ENCODE data around the gene DNAJC18. TPM values are rescaled to one million over a fixed set of nuclear protein-coding genes. Genes with fewer than 3 reads are reported as not detected.

DNAJC18 gene
- total RNA-seq, 1 experiment from 2014 or later, result 6.7 TPM

DNA sequence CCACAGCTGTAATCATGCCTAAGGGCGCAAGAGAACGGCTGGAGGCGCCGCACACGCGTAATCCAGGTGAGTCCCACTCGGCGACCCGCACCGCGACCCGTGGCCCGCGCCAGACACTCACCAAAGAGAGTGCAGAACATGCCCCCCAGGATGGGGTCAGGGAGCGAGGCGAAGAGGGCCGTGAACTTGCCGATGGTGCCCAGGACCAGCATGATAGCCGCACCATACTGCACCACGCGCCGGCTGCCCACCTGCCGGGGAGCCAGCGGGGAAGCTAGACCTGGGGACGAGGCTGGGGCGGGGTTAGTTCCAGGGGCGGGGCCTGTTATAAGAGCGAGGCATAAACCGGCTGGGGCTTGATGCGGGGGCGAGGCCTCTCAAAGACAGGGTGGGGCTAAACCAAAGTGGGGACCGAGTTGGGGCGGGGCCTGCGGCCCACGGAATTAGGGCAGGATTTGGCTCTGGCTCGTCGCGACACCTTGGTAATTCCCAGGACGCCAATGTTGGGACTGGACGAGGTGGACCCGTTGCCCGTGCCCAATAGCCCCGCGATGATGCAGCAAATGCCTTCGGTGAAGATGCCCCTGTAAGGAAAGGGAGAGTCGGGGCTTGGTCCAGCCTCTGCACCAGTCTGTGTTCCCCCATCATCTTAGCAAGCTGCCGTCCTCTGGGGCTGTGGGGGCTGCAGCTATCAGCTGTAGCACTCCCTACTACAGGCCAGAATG lies 61.1 kb downstream of the DNAJC18 start:
- CTCF ChIA-PET, result interaction anchor here (0.6 kb wide), 1 partner anchor 58 kb away, joined by 3 read pairs; no protein-coding TSS in a partner anchor
- Mint-ChIP-seq H3K36me3 (ENCODE audit: insufficient read depth, unreplicated experiment) (peaks cover 7% of the 10 kb centered on the region), H3K4me3 (ENCODE audit: low read depth, unreplicated experiment) (no peak overlapping the region), H3K27ac (ENCODE audit: unreplicated experiment) (no peak overlapping the region), H3K4me1 (ENCODE audit: low read depth, unreplicated experiment) (peaks cover 14% of the 10 kb centered on the region), H3K9me3 (ENCODE audit: low read depth, unreplicated experiment) (no peaks in the 10 kb centered on the region), H3K27me3 (ENCODE audit: unreplicated experiment) (no peaks in the 10 kb centered on the region)
- no TSS peak for BruUV-seq (replicated peaks)
- intact Hi-C loops (cut with micrococcal nuclease; ENCODE audit: unreplicated experiment), result no loop called here
- TF ChIP-seq, protein P1, sequence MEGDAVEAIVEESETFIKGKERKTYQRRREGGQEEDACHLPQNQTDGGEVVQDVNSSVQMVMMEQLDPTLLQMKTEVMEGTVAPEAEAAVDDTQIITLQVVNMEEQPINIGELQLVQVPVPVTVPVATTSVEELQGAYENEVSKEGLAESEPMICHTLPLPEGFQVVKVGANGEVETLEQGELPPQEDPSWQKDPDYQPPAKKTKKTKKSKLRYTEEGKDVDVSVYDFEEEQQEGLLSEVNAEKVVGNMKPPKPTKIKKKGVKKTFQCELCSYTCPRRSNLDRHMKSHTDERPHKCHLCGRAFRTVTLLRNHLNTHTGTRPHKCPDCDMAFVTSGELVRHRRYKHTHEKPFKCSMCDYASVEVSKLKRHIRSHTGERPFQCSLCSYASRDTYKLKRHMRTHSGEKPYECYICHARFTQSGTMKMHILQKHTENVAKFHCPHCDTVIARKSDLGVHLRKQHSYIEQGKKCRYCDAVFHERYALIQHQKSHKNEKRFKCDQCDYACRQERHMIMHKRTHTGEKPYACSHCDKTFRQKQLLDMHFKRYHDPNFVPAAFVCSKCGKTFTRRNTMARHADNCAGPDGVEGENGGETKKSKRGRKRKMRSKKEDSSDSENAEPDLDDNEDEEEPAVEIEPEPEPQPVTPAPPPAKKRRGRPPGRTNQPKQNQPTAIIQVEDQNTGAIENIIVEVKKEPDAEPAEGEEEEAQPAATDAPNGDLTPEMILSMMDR (IDR thresholded peaks at IDR 0.05; ENCODE audit: unreplicated experiment), result no peak
- no peak for DNase-seq

DNA sequence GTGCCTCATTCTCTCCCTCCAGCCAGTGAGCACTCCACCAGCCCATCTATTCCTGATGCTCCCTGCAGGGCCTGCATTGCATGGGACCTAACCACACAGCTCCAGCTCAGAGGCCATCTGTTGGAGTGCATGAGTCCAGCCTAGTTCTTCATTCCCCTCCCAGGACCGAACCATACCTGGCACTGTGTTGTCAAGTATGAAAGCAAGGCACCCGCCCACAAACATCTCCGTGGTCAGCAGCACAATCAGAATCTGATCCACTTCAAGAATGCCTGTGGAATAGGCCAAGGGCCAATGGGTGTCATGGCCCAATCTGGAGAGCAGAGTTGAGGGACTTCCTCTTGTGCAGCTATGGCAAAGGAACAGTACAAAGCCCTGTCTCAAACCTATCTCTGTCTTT lies 62.1 kb downstream of the DNAJC18 start:
- Mint-ChIP-seq H3K36me3 (ENCODE audit: insufficient read depth, unreplicated experiment) (peaks cover 12% of the 10 kb centered on the region), H3K4me1 (ENCODE audit: low read depth, unreplicated experiment) (peaks cover 13% of the 10 kb centered on the region), H3K27ac (ENCODE audit: unreplicated experiment) (no peak overlapping the region), H3K9me3 (ENCODE audit: low read depth, unreplicated experiment) (no peaks in the 10 kb centered on the region), H3K4me3 (ENCODE audit: low read depth, unreplicated experiment) (no peak overlapping the region), H3K27me3 (ENCODE audit: unreplicated experiment) (no peaks in the 10 kb centered on the region)
- BruUV-seq (replicated peaks), result no TSS peak
- CTCF ChIA-PET, result interaction anchor here (0.6 kb wide), 1 partner anchor 804 kb away, joined by 3 read pairs; no protein-coding TSS in a partner anchor
- TF ChIP-seq, protein P1 (IDR thresholded peaks at IDR 0.05; ENCODE audit: unreplicated experiment), result no peak
- DNase-seq, result no peak
- intact Hi-C loops (cut with micrococcal nuclease; ENCODE audit: unreplicated experiment), result no loop called here

DNA sequence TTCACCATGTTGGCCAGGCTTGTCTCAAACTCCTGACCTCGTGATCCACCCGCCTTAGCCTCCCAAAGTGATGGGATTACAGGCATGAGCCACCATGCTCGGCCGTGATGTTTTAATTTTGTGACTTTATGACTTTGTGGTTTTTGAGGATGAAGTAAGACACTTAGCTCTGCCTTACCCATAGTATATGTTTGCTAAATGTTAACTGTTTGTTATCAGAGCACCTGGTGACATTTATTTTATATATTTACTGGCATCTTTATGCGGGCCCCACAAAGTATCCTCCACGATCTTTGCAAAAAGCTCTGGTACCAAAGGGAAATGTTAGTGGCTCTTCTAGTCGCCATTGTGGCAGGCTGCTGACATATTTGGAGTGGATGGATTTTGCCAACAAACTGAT lies 63.0 kb downstream of the DNAJC18 start:
- no peaks in the 10 kb centered on the region for H3K27me3 Mint-ChIP-seq (ENCODE audit: unreplicated experiment)
- H3K36me3 Mint-ChIP-seq (ENCODE audit: insufficient read depth, unreplicated experiment), result peaks cover 20% of the 10 kb centered on the region

DNA sequence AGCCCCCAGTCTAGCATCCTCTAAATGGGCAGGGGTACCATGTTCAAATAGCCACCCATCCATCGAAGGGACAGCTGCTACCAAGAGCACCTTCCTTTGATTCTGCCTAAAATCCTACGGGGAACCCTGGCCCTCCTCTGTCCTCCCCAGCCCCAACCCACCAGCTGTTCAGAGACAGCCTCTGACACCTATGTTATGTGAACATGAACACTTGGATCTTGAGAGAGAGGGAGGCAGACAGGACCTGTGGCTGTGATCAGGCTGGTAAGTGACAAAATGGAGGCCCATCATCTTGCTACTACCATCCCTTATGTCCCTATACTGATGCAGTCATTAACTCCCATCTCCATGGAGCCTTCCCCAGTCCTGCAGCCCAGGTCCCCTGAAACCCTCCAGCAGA lies 64.4 kb downstream of the DNAJC18 start:
- TF ChIP-seq, protein P1 (IDR thresholded peaks at IDR 0.05; ENCODE audit: unreplicated experiment), result no peak
- H3K4me1 Mint-ChIP-seq (ENCODE audit: low read depth, unreplicated experiment), result peaks cover 13% of the 10 kb centered on the region
- intact Hi-C loops (cut with micrococcal nuclease; ENCODE audit: unreplicated experiment), result no loop called here
- H3K9me3 Mint-ChIP-seq (ENCODE audit: low read depth, unreplicated experiment), result no peaks in the 10 kb centered on the region
- H3K27me3 Mint-ChIP-seq (ENCODE audit: unreplicated experiment), result no peaks in the 10 kb centered on the region
- DNase-seq, result no peak
- CTCF ChIA-PET, result no interaction called here
- no peak overlapping the region for H3K27ac Mint-ChIP-seq (ENCODE audit: unreplicated experiment)
- no peak overlapping the region for H3K4me3 Mint-ChIP-seq (ENCODE audit: low read depth, unreplicated experiment)
- no TSS peak for BruUV-seq (replicated peaks)
- peaks cover 29% of the 10 kb centered on the region for H3K36me3 Mint-ChIP-seq (ENCODE audit: insufficient read depth, unreplicated experiment)

More for the DNA sequence above, 63.0 kb downstream of the DNAJC18 start:
- Mint-ChIP-seq H3K9me3 (ENCODE audit: low read depth, unreplicated experiment) (no peaks in the 10 kb centered on the region), H3K4me3 (ENCODE audit: low read depth, unreplicated experiment) (no peak overlapping the region), H3K4me1 (ENCODE audit: low read depth, unreplicated experiment) (peaks cover 13% of the 10 kb centered on the region), H3K27ac (ENCODE audit: unreplicated experiment) (no peak overlapping the region)
- CTCF ChIA-PET, result interaction anchor here (0.6 kb wide), 1 partner anchor 666 kb away, joined by 4 read pairs; no protein-coding TSS in a partner anchor
- intact Hi-C loops (cut with micrococcal nuclease; ENCODE audit: unreplicated experiment), result no loop called here
- no peak for DNase-seq
- no TSS peak for BruUV-seq (replicated peaks)
- TF ChIP-seq, protein P1 (IDR thresholded peaks at IDR 0.05; ENCODE audit: unreplicated experiment), result no peak
